HepG2 (cell line): ENCODE measurements around the gene DLG1. TPM values are rescaled to one million over a fixed set of nuclear protein-coding genes. Genes with fewer than 3 reads are reported as not detected.

ENCODE experiments used
- ATAC-seq: fragments of 200-7000 bp; cut with Tn5 transposase; 3 replicates; pipeline ENCODE4 v1.9.1; 2020; ENCODE audit warnings: mild to moderate bottlenecking, moderate library complexity
- BruUV-seq: library from RNA; stranded (reverse); fragments of 400-500 nt; replicated peaks from 2 replicates; lab custom pipeline; 2021; lab: Mats Ljungman, UMichigan
- CTCF ChIA-PET: fragments of 300-600 bp; formaldehyde crosslinking; extraction: SDS; loops from one replicate; lab custom pipeline; 2021; ENCODE audit warnings: low total read pairs, inconsistent platforms, low intra/inter-chr PET ratio; lab: Yijun Ruan, JAX
- POLR2A ChIA-PET: fragments of 350-600 bp; sonication (Branson Sonifier 250); formaldehyde crosslinking; loops from one replicate; lab custom pipeline; 2020; ENCODE audit warnings: antibody characterized with exemption, inconsistent platforms; lab: Yijun Ruan, JAX
- DNase-seq: peaks from one replicate; pipeline ENCODE4 v3.0.0-alpha.2; 2015; ENCODE audit warnings: low spot score
- FAIRE-seq: peaks from 3 replicates; lab custom pipeline; 2011; peaks lifted over from hg19 to GRCh38; lab: Jason Lieb, UNC
- H2AFZ ChIP-seq: one replicate; pipeline ENCODE4 v1.6.1; 2011; ENCODE audit warnings: low read length, inconsistent platforms
- H3K27ac ChIP-seq: fragments of 300-600 bp; 3 replicates; pipeline ENCODE4 v1.8.0; 2011; ENCODE audit warnings: mixed run types, mild to moderate bottlenecking, mixed read lengths, low read length, inconsistent platforms; ENCODE audit not compliant: insufficient read depth; ENCODE audit errors: extremely low read length
- H3K27me3 ChIP-seq, 2 experiments: fragments of 200-600 bp in 1 of 2; 2 replicates in 1 of 2; 3 replicates in 1 of 2; pipeline versions ENCODE4 v1.6.0 to v1.8.0; 2011; ENCODE audit warnings: low read length in 2 of 2, mild to moderate bottlenecking in 2 of 2, moderate library complexity in 2 of 2, inconsistent platforms in 1 of 2; ENCODE audit not compliant: insufficient read depth in 2 of 2, control insufficient read depth in 1 of 2
- H3K36me3 ChIP-seq, 2 experiments: fragments of 200-600 bp in 1 of 2; replicated peaks in 1 of 2; 2 replicates in 1 of 2; 3 replicates in 1 of 2; pipeline versions ENCODE4 v1.5.1 to v1.8.0; 2011; ENCODE audit warnings: low read length in 2 of 2, inconsistent platforms in 1 of 2; ENCODE audit not compliant: insufficient read depth in 2 of 2, control insufficient read depth in 1 of 2
- H3K4me1 ChIP-seq: 2 replicates; pipeline ENCODE4 v1.5.1; 2012; ENCODE audit warnings: low read length, inconsistent platforms; ENCODE audit not compliant: insufficient read depth
- H3K4me2 ChIP-seq: 2 replicates; pipeline ENCODE4 v1.6.0; 2011; ENCODE audit warnings: low read depth, low read length, inconsistent platforms
- H3K4me3 ChIP-seq, 3 experiments: fragments of 200-600 bp in 1 of 3; sonication (generic), shearing (Covaris generic) in 1 of 3; replicated peaks in 1 of 3; 2 replicates each; pipeline ENCODE4 v1.5.1; 2011 to 2016; ENCODE audit warnings: low read length in 3 of 3, inconsistent platforms in 2 of 3, low read depth in 2 of 3, mild to moderate bottlenecking in 2 of 3, control low read depth in 1 of 3, mixed read lengths in 1 of 3; ENCODE audit not compliant: insufficient read depth in 1 of 3
- H3K79me2 ChIP-seq: one replicate; pipeline ENCODE4 v1.6.1; 2011; ENCODE audit warnings: low read length, inconsistent platforms; ENCODE audit not compliant: insufficient read depth
- H3K9ac ChIP-seq: 2 replicates; pipeline ENCODE4 v1.6.0; 2011; ENCODE audit warnings: mild to moderate bottlenecking, low read depth, low read length, inconsistent platforms; ENCODE audit not compliant: insufficient read depth
- H3K9me3 ChIP-seq: 2 replicates; pipeline ENCODE4 v1.5.1; 2012; ENCODE audit warnings: mild to moderate bottlenecking, low read length
- H4K20me1 ChIP-seq: 2 replicates; pipeline ENCODE4 v1.6.0; 2011; ENCODE audit warnings: inconsistent platforms, mild to moderate bottlenecking, low read length, moderate library complexity; ENCODE audit not compliant: insufficient read depth
- FOSL1 ChIP-seq: sonication (generic); formaldehyde crosslinking; IDR thresholded peaks from 2 replicates; pipeline ENCODE4 v1.9.0; 2021; ENCODE audit warnings: missing genetic modification reagents, borderline replicate concordance
- NCOA5 ChIP-seq: sonication (generic); formaldehyde crosslinking; IDR thresholded peaks from 2 replicates; pipeline ENCODE4 v1.4.0; 2020; ENCODE audit warnings: missing genetic modification reagents
- RBM22 ChIP-seq: fragments of 200-400 bp; formaldehyde crosslinking; optimal IDR thresholded peaks from 2 replicates; pipeline ENCODE3; 2017; ENCODE audit warnings: mild to moderate bottlenecking, low read length, moderate library complexity
- WGBS: methylation state at CpG from one replicate; pipeline ENCODE4 v1.1.6; 2017; ENCODE audit warnings: low lambda C conversion rate; 5-methylcytosine and 5-hydroxymethylcytosine counted together
- in situ Hi-C: cut with HindIII; loops from 2 replicates; pipeline ENCODE4 v1.10.0; 2017; ENCODE audit warnings: low pct_unique_long_range_greater_than_20kb; ENCODE audit not compliant: extremely low pct_ligation_motif_present
- intact Hi-C: fragments of 100-400 bp; cut with micrococcal nuclease; formaldehyde crosslinking; loops from one replicate; pipeline ENCODE4 v1.10.0; 2022; ENCODE audit not compliant: unreplicated experiment
- polyA plus RNA-seq, 8 experiments: library from polyadenylated mRNA; depleted of rRNA in 3 of 8; stranded (reverse) in 7 of 8; unstranded in 1 of 8; fragments of >200 nt; fragmentation: Illumina TruSeq in 4 of 8; extraction: Trizol in 4 of 8; gene quantifications; 2 replicates each; pipeline versions ENCODE4 v1.2.1 to v1.2.3, GENCODE V29; 2011 to 2016; ENCODE audit warnings: low read depth in 4 of 8, missing spikeins in 1 of 8, mixed read lengths in 1 of 8; ENCODE audit not compliant: insufficient read depth in 1 of 8
- total RNA-seq, 5 experiments: library from RNA; depleted of rRNA; stranded (reverse); fragments of >200 nt; fragmentation: Illumina TruSeq; extraction: Trizol; gene quantifications; 2 replicates each; pipeline ENCODE4 v1.2.3, GENCODE V29; 2016; ENCODE audit warnings: low read depth in 1 of 5
- TF ChIP-seq, protein P1 (sequence below): fragments of 450-650 bp; IDR thresholded peaks from 2 replicates; pipeline ENCODE4 v1.6.1; 2017
- TF ChIP-seq, protein P2 (sequence below): sonication (generic); formaldehyde crosslinking; IDR thresholded peaks from 2 replicates; pipeline ENCODE4 v1.8.0; 2022; ENCODE audit warnings: low read depth, missing genetic modification reagents
- TF ChIP-seq, protein P3 (sequence below): IDR thresholded peaks from 2 replicates; pipeline ENCODE4 v1.6.1; 2012; ENCODE audit warnings: low read depth, low read length, improper control_type of control experiment

The DLG1 gene
- total and polyA plus RNA-seq, 2 of the 13 experiments (the other 11 are each of a cell fraction or from before 2014, with no cell fraction given) = 30.5 to 104 TPM

DNA sequence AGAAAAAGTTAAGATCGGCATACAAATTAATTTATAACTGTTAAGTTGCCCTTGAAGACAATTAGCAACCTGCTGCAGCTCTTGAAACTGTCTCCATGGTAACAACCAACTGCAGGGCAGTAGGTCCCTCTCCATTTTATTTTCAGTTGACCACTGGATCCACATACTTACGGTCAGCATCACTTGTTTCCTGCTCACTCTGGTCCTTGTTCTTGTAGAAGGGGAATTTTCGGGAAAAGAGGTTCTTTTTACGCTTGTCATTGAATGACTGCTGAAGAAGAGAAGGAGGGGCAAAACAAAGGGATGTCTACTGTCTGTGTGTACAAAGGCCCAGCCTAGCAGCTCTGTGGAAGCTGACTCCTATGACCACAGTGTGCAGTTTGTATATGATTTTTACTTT, 222.0 kb downstream of the DLG1 start:
- WGBS = 96% methylated on average over 4 of the region's 4 CpGs
- no TSS peak for BruUV-seq
- ChIA-PET POLR2A (no interaction called here), CTCF (no interaction called here)
- H3K27me3 ChIP-seq = no peaks in the 10 kb centered on the region
- in situ Hi-C loops = no loop called here
- TF ChIP-seq, protein P1, sequence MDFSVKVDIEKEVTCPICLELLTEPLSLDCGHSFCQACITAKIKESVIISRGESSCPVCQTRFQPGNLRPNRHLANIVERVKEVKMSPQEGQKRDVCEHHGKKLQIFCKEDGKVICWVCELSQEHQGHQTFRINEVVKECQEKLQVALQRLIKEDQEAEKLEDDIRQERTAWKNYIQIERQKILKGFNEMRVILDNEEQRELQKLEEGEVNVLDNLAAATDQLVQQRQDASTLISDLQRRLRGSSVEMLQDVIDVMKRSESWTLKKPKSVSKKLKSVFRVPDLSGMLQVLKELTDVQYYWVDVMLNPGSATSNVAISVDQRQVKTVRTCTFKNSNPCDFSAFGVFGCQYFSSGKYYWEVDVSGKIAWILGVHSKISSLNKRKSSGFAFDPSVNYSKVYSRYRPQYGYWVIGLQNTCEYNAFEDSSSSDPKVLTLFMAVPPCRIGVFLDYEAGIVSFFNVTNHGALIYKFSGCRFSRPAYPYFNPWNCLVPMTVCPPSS = no peak
- TF ChIP-seq RBM22 = peak; percentile 39
- H3K4me2 ChIP-seq = no peak overlapping the region
- H3K27ac ChIP-seq = no peak overlapping the region
- DNase-seq = no peak
- H3K4me1 ChIP-seq = no peaks in the 10 kb centered on the region
- H3K9me3 ChIP-seq = no peaks in the 10 kb centered on the region
- ATAC-seq = no peak
- no peak overlapping the region for H3K4me3 ChIP-seq
- H2AFZ ChIP-seq = no peak overlapping the region
- FAIRE-seq = no peak
- H3K36me3 ChIP-seq = peaks cover 4 to 51% of the 10 kb centered on the region in 2 experiments; a peak in 4 of 5 replicates
- intact Hi-C loops = no loop called here
- H3K79me2 ChIP-seq = no peaks in the 10 kb centered on the region
- no peak overlapping the region for H3K9ac ChIP-seq
- H4K20me1 ChIP-seq = no peaks in the 10 kb centered on the region

DNA sequence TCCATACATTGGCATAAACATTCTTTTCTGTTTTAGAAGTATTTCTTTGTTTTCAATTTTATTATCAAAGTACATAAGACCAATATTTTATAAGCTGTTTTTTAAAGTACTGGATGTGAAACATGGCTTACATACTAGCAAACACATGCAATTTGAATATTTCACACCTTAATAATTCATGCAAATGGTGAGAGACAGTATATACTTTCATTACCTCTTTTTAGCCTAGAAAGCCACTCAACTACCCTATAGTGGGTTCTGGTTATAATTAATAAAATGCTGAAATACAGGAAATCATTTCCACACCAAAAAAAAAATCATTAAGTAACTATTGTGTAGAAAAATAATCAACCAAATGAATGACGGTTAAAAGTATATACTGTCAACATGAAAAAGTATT, 230.3 kb downstream of the DLG1 start:
- H3K27me3 ChIP-seq = no peaks in the 10 kb centered on the region
- no TSS peak for BruUV-seq
- H4K20me1 ChIP-seq = no peaks in the 10 kb centered on the region
- ChIA-PET CTCF (no interaction called here), POLR2A (no interaction called here)
- no peak overlapping the region for H3K4me2 ChIP-seq
- H3K9me3 ChIP-seq = no peaks in the 10 kb centered on the region
- FAIRE-seq (no peak), ATAC-seq (no peak), DNase-seq (no peak)
- H3K4me1 ChIP-seq = no peaks in the 10 kb centered on the region
- no peak overlapping the region for H3K9ac ChIP-seq
- peaks cover 2 to 37% of the 10 kb centered on the region in 2 experiments; a peak in 4 of 5 replicates for H3K36me3 ChIP-seq
- in situ Hi-C loops (no loop called here), intact Hi-C loops (no loop called here)
- H3K4me3 ChIP-seq = no peak overlapping the region
- TF ChIP-seq FOSL1 (CRISPR knock-in tag) (no peak), NCOA5 (CRISPR knock-in tag) (no peak)
- TF ChIP-seq, protein P2, sequence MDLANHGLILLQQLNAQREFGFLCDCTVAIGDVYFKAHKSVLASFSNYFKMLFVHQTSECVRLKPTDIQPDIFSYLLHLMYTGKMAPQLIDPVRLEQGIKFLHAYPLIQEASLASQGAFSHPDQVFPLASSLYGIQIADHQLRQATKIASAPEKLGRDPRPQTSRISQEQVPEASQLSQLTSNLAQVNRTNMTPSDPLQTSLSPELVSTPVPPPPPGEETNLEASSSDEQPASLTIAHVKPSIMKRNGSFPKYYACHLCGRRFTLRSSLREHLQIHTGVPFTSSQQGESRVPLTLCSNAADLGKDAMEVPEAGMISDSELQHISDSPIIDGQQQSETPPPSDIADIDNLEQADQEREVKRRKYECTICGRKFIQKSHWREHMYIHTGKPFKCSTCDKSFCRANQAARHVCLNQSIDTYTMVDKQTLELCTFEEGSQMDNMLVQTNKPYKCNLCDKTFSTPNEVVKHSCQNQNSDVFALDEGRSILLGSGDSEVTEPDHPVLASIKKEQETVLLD (CRISPR knock-in tag) = no peak
- TF ChIP-seq, protein P3, sequence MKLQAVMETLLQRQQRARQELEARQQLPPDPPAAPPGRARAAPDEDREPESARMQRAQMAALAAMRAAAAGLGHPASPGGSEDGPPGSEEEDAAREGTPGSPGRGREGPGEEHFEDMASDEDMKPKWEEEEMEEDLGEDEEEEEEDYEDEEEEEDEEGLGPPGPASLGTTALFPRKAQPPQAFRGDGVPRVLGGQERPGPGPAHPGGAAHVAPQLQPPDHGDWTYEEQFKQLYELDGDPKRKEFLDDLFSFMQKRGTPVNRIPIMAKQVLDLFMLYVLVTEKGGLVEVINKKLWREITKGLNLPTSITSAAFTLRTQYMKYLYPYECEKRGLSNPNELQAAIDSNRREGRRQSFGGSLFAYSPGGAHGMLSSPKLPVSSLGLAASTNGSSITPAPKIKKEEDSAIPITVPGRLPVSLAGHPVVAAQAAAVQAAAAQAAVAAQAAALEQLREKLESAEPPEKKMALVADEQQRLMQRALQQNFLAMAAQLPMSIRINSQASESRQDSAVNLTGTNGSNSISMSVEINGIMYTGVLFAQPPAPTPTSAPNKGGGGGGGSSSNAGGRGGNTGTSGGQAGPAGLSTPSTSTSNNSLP = no peak
- no peaks in the 10 kb centered on the region for H3K79me2 ChIP-seq
- H3K27ac ChIP-seq = no peak overlapping the region
- H2AFZ ChIP-seq = no peak overlapping the region
- WGBS = 100% methylated on average over 1 of the region's 1 CpG
